Activated CD8-positive, alpha-beta memory T cell treated with anti-CD3 and anti-CD28 coated beads, Interleukin-2, amount 50 U/mL, for 1 hour (primary cell): Measurements from ENCODE around the gene ZNF446.

ENCODE experiments used
- DNase-seq: peaks from one replicate; pipeline ENCODE4 v3.0.0-alpha.2; 2020; ENCODE audit errors: extremely low read depth

The ZNF446 gene

GRCh38 chr19:58522709-58523108, 46.6 kb downstream of the ZNF446 start:
- no peak for DNase-seq

- DNase-seq: no peak
Observed at GRCh38 chr19:58529405-58529804, 53.3 kb downstream of the ZNF446 start.
